Measurements from ENCODE around the gene PGGT1B.

Gene PGGT1B

GRCh38 chr5:115262321-115263077, at the start of gene PGGT1B:
PGGT1B (minus strand) TSS chr5:115262877; CDS start chr5:115262851, 26 bp downstream.
- Histone ChIP-seq H3K36me3 (no peaks in the 10 kb centered on the region; the same call in 1 of the 2 replicates), H3K27ac (peak within 1 kb of the TSS; percentile 73), H3K4me3 (ENCODE audit: low read depth, low read length) (peak within 1 kb of the TSS; percentile 90), H3K9me3 (ENCODE audit: severe bottlenecking) (no peaks in the 10 kb centered on the region), H3K27me3 (ENCODE audit: insufficient read depth, low read depth, severe bottlenecking) (no peaks in the 10 kb centered on the region)
- DNase-seq = peak; percentile 86
- TF ChIP-seq CTCF (IDR thresholded peaks at IDR 0.05; ENCODE audit: low read depth, low read length) = no peak

GRCh38 chr5:115309751-115310370, 47.2 kb upstream of the PGGT1B start:
- DNase-seq = no peak
- no peak for TF ChIP-seq CTCF (IDR thresholded peaks at IDR 0.05; ENCODE audit: low read depth, low read length)
- Histone ChIP-seq H3K36me3 (no peaks in the 10 kb centered on the region), H3K27ac (no peak overlapping the region), H3K9me3 (ENCODE audit: severe bottlenecking) (no peaks in the 10 kb centered on the region), H3K4me3 (ENCODE audit: low read depth, low read length) (no peak overlapping the region), H3K27me3 (ENCODE audit: insufficient read depth, low read depth, severe bottlenecking) (no peaks in the 10 kb centered on the region)

DNA sequence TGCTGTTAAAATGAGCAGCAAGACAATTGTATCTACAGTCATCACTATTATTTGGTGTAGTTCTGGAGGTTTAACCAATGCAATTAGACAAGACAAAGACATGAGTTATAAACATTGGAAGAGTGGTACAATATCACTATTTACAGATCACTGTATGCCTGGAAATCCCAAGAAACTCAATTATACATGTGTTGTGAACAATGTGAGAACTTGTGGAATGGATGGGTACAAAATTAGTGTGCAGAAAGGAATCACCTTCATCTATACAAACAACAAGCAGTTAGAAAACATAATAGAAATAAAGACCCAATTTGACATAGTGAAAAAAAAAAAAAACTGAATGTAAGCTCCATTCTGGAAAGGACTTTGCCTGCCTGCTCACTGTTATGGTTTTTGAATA, 46.1 kb upstream of the PGGT1B start:
- Histone ChIP-seq H3K9me3 (ENCODE audit: severe bottlenecking) (no peaks in the 10 kb centered on the region), H3K27me3 (ENCODE audit: insufficient read depth, low read depth, severe bottlenecking) (no peaks in the 10 kb centered on the region), H3K36me3 (no peaks in the 10 kb centered on the region), H3K27ac (no peak overlapping the region), H3K4me3 (ENCODE audit: low read depth, low read length) (no peak overlapping the region)
- TF ChIP-seq CTCF (IDR thresholded peaks at IDR 0.05; ENCODE audit: low read depth, low read length) = no peak
- DNase-seq = no peak

GRCh38 chr5:115306011-115306536, 43.4 kb upstream of the PGGT1B start:
- Histone ChIP-seq H3K36me3 (no peaks in the 10 kb centered on the region), H3K27ac (no peak overlapping the region), H3K9me3 (ENCODE audit: severe bottlenecking) (no peaks in the 10 kb centered on the region), H3K4me3 (ENCODE audit: low read depth, low read length) (no peak overlapping the region), H3K27me3 (ENCODE audit: insufficient read depth, low read depth, severe bottlenecking) (no peaks in the 10 kb centered on the region)
- no peak for TF ChIP-seq CTCF (IDR thresholded peaks at IDR 0.05; ENCODE audit: low read depth, low read length)
- DNase-seq = no peak

- H3K36me3 ChIP-seq = no peaks in the 10 kb centered on the region
- no peak overlapping the region for H3K4me3 ChIP-seq (ENCODE audit: low read depth, low read length)
- no peaks in the 10 kb centered on the region for H3K27me3 ChIP-seq (ENCODE audit: insufficient read depth, low read depth, severe bottlenecking)
- DNase-seq = no peak
- TF ChIP-seq CTCF (IDR thresholded peaks at IDR 0.05; ENCODE audit: low read depth, low read length) = no peak
- no peaks in the 10 kb centered on the region for H3K9me3 ChIP-seq (ENCODE audit: severe bottlenecking)
- no peak overlapping the region for H3K27ac ChIP-seq
Observed at GRCh38 chr5:115304496-115304895, 41.8 kb upstream of the PGGT1B start.

All from WERI-Rb-1 (cell line).